Cardiac fibroblast (primary cell): Measurements from ENCODE around the gene OLR1.

Source experiments
- DNase-seq, 2 donors: peaks; one replicate each; pipeline versions ENCODE4 v3.0.0 to v3.0.0-alpha.2; 2010; ENCODE audit warnings: low read depth in 2 of 2
- H3K4me3 ChIP-seq, 2 donors: replicated peaks in 1 of 2; 1 replicate in 1 of 2; 2 replicates in 1 of 2; pipeline ENCODE4 v1.5.1; 2011; ENCODE audit warnings: low read depth in 2 of 2, low read length in 2 of 2, mild to moderate bottlenecking in 2 of 2, moderate library complexity in 1 of 2
- CTCF ChIP-seq: IDR thresholded peaks from one replicate; pipeline ENCODE4 v1.5.1; 2011; ENCODE audit warnings: low read depth, mild to moderate bottlenecking, low read length, inconsistent platforms

The OLR1 gene

DNA sequence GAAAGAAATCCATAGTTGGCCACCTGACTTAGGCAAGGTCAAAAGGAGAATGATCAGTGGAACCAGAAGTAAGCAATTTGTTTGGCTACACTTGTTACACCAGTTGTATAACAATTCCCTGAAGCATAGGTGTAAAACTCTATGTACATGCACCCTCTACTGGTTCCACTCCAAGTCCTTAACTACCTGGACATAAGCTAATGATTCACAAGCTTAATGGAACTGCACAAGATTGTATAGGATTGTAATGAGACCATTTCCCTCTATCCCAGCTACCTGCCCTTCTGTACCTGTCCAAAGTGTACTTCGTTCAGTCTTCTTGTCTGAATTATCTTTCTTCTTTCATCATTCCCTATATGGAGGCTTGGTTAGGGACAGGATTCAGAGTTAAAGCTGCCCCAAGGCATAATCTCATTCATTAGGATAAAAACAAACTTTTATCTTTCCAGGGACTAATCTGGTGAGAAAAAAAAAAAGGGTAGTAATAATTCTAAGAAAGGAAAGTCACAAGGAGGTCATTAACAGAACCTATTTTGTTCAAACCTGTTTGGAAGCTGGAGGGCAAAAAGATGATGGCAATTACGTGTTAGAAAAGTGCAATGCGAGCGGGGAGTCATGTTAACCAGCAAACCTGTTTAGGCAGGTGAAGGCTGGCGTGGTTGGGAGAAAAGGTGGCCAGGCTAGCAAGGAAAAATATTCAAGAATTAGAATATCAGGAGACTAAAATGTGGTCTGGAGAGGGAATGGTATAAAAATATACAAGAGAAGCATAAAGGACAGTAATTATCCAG is 4.1 kb upstream of the OLR1 start:
- no peak overlapping the region for H3K4me3 ChIP-seq
- no peak for TF ChIP-seq CTCF

DNA sequence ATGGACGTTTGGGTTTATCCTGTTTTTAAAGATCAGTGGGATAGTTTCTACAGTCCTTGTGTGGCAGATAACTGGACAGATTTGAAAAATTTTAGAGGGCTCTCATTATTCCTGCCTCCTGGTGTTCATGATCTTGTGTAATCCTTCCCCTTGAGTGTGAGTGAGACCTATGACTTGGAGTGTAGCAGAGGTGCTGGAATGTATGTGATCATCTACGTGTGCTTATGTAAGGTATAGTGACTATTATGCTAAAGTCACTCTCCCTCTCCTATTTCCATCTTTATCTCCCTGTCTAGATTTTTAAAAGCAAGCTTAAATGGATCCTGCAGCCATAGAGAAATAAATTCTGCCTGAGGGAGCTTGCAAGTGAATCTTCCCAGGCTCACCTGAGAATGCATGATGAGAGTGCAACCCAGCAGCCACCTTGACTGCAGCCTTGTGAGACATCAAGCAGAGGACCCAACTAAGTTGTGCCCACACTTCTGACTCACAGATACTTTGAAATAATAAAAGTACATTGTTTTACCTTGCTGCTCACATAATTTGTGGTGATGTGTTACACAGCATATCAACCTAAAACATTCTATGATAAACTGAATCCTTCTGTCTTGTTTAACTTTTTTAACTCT is 3.2 kb upstream of the OLR1 start:
- no peak for DNase-seq
- no peak overlapping the region for H3K4me3 ChIP-seq
- TF ChIP-seq CTCF, result no peak

More for the DNA sequence above, 4.1 kb upstream of the OLR1 start:
- DNase-seq, result no peak

DNA sequence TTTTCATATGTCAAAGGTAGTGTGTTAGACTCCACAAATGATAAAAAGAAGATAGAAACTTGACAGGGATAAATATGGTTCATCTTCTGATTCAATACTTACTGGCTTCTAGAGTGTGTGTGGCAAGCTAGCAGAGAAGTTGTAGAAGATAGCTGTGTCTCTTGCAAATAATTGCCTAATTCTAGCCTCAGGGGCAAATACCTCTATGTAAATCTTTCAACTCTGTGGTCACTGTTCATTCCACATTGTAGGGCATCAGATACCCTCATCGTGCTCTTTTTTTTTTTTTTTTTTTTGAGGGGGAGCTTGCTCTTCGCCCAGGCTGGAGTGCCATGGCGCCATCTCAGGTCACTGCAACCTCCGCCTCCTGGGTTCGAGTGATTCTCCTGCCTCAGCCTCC is 1.7 kb downstream of the OLR1 start:
- H3K4me3 ChIP-seq, result no peak overlapping the region
- TF ChIP-seq CTCF, result no peak
- DNase-seq, result no peak

- peak in 1 of 2 donors; percentile 7 for DNase-seq
- no peak overlapping the region for H3K4me3 ChIP-seq
- no peak for TF ChIP-seq CTCF
These were observed 2.8 kb downstream of the OLR1 start for GRCh38 chr12:10169104-10169503.

- TF ChIP-seq CTCF, result no peak
- H3K4me3 ChIP-seq, result no peak overlapping the region
- DNase-seq, result no peak
These were observed 4.3 kb downstream of the OLR1 start for GRCh38 chr12:10167599-10167998.

GRCh38 chr12:10165421-10165820 is 6.5 kb downstream of the OLR1 start:
- no peak overlapping the region for H3K4me3 ChIP-seq
- DNase-seq, result no peak
- no peak for TF ChIP-seq CTCF
